HG02763 (cell line): ENCODE results near the gene LRRC4C.

ENCODE experiments used
- ATAC-seq: cut with Tn5 transposase; IDR thresholded peaks from one replicate; pipeline ENCODE4 v1.9.1; 2021; ENCODE audit warnings: mild to moderate bottlenecking, moderate library complexity; ENCODE audit not compliant: unreplicated experiment

The LRRC4C gene

DNA sequence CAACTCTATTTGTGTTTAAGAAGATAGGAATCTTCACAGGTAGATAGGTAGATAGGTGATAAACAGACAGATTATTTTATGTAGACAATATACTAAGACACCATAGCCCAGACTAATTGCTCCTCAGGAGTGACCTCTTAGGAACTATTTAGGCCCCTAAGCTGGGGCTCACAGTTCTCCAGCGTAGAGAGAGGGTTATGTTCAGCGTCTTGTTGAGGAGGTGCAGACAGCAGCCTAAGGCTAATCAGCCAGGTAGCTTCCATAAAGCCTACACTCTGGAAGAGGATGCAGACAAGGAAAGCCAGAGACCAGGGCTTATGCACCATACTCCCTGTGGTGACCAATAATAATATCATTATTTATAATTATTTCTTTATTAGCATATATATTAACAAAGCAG lies 705.2 kb downstream of the LRRC4C start:
- no peak for ATAC-seq

DNA sequence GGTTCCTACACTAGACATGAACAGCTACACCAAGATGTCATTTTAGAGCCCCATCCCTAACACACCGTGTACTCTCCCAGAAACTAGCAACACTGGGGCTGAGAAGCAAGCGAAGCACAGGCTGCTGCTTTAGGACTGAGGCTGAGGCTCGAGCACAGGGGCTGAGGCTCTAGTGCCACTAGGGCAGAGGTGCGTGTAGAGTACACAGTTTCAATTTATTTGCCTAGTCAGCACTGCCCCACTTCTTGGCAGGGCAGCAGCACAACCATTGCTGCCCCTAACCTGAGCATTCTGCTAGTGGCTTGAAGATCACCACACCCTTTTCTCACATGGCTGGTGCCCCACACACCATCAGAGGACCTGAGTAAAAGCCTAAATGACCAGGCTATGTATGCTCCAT lies 713.2 kb downstream of the LRRC4C start:
- ATAC-seq: no peak

- ATAC-seq: no peak
These were observed 727.3 kb downstream of the LRRC4C start for GRCh38 chr11:40732132-40732531.

DNA sequence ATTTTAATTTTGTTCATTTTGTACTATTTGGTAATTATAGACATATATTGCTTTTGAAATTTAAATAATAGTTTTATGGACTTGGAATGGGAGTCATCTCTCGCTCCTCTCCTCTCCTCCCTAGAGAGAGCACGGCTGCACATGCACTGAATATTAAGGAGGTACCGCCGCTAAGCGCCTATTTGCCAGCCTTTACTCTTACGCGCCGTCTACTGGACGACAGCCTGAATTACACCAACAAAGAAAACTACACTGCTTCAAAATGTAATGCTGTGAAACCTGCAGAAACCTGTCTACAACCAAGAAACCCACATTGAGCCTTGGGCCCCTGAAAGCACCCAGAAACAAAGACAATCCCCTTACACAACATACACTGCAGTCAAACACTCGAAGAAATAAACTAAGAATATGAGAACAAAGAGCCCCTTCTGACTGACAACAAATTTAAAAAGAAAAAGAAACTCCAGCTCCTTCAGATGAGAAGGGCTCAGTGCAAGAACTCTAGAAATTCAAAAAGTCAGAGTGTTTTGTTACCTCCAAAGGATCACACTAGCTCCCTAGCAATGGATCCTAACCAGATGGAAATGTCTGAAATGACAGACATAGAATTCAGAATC lies 737.2 kb downstream of the LRRC4C start:
- no peak for ATAC-seq

- ATAC-seq: no peak
These were observed 742.9 kb downstream of the LRRC4C start for GRCh38 chr11:40716344-40717130.

GRCh38 chr11:40713083-40713482 lies 746.4 kb downstream of the LRRC4C start:
- no peak for ATAC-seq

- ATAC-seq: no peak
These were observed 758.4 kb downstream of the LRRC4C start for GRCh38 chr11:40701027-40701426.

DNA sequence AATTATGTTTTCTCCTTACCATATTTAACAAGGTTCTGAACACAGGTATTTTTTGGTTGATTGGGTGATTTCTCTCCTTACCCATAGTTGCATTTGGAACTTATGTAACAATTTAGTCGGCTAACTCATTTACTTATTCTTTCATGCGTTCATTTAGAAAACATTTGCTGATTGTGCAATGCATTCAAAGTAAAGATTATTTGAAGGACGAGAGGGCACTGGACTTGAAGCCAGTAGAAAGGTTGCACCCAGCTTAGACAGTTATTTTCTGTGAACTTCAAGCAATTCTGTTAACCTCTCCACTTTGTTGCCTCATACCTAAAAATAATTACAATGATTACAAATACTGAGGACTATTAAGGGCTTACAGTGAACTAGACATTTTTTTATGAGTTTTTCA lies 769.6 kb downstream of the LRRC4C start:
- no peak for ATAC-seq

GRCh38 chr11:40688369-40688768 lies 771.1 kb downstream of the LRRC4C start:
- no peak for ATAC-seq

DNA sequence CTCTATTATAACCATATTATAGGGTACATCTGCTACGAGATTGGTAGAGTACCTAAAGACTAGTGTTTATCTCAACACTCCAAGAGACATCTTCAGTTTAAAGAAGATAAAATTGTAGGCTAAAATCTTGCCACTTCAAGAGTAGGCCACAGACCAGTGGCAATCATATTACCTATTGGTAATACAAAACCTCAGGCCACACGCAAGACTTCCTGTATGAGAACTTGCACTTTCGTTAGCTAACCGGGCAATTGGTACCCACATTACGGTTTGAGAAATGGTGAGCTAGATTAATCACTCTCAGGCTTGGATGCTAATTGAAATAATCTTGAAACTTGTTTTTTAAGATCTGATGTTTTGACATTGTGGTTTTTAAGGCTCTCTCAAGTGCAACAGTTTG lies 772.7 kb downstream of the LRRC4C start:
- ATAC-seq: no peak

GRCh38 chr11:40683010-40683409 lies 776.4 kb downstream of the LRRC4C start:
- ATAC-seq: no peak

DNA sequence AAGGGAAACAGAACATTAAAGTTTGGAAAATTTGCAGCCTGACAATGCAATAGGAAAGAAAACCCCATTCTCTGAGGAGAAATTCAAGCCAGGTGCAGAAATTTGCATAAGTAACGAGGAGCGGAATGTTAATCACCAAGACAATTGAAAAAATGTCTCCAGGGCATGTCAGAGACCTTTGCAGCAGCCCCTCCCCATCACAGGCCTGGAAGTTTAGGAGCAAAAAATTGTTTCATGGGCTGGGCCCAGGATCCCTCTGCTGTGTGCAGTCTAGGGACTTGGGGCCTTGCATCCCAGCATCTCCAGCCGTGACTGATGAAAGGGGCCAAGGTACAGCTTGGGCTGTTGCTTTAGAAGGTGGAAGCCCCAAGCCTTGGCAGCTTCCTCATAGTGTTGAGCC lies 780.2 kb downstream of the LRRC4C start:
- no peak for ATAC-seq

- ATAC-seq: no peak
These were observed 812.2 kb downstream of the LRRC4C start for GRCh38 chr11:40647295-40647694.

DNA sequence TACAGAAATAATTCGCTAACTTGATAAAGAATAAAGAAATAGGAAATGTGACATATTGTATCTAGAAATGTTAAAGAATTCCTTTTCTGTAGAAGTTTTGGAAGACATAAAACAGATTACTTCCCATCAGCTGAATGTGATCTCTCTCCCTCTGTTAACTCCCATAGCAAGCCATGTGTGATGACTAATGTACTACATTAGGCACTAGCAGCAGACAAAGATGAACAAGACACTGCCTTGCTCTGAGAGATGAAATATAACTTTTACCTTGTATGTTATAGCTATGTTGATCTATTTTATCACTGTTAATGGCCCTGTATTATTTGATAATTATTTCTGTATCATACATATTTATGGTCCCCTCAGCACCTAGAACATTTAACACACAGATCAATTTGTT lies 817.2 kb downstream of the LRRC4C start:
- ATAC-seq: no peak

DNA sequence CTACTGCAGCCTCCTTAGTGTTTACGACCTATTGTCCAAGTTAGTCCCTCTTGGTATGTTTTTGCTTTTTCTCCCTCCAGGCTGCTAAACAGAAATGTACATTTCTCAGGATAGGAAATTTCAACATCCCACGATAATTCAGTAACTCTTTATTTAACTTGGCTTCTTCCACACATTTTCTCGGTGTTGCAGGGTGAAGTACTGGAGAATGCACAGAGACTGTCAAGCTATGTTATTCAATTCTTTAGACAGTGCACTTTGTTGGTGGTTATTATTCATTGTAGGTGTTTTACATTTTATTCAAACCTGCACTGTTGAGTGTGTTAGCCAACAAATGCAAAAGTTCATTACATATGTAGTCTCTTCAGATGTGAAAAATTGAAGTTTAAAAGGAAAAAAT lies 839.8 kb downstream of the LRRC4C start:
- ATAC-seq: no peak

DNA sequence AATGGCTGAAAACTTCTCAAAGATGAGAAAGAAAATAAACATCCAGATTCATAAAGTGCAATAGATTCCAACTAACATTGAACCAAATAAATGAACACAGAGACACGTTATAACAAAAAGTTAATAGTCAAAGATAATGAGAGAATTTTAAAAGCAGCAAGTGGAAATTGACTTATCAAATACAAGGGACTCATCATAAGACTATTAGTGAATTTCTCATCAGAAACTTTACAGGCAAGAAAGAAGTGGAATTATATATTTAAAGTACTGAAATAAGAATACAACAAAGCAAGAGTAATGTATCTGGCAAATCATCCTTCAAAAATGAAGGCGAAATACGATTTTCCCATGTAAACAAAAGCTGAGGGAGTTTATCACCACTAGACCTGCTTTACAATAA lies 852.7 kb downstream of the LRRC4C start:
- no peak for ATAC-seq

GRCh38 chr11:40602866-40603552 lies 856.4 kb downstream of the LRRC4C start:
- no peak for ATAC-seq

DNA sequence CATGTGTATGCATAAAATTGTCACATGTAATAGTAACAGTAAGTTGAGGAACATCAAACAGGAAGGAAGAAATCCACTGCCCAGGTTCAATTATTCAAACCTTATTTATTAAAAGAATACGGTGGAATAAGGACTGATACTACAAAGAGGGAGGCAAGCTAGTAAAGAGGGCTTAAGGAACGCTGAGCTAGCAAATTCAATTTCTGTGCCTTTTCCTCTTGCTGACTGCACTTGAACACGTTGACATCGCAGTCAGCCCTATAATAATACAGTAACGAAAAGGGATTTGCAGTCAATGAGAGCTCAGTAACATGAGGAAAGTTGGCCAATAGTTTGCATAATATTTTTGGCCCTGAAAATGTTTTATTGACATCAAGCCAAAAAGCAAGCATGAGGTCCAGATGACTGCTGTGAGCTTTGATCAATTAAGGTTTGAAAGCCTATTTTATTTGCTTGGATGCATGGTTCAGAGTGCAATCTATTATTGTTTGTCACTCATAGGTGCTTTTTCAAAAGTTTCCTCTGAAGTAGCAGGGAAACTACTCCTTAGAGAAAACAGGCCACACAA lies 861.8 kb downstream of the LRRC4C start:
- ATAC-seq: no peak

DNA sequence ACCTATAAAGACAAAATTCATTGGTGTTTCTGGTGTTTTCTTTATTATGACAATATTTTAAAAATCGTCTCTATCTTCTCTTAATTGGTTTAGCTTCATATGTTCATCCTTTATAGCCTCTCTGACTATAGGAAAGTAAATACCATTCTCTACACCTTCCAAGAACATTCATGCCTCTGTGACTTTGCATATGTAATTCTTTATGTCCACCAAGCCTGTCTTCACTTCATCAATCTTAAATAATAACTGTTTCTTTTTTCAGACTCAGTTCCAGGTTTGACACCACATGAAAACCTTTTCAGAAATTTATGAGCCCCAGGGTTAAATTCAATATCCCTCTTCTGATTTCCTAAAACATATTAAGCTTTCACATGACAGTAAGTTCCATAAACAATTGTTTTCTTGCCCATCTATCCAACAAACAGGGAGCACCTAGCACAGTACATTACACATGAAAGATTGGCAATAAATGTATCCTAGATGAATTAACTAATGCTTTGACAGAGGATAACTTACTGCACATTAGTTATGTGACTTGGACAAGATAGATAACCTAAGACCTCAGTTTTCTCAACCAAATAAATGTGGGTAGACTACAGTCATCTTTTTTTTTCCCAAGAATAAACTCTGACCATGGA lies 886.1 kb downstream of the LRRC4C start:
- no peak for ATAC-seq

DNA sequence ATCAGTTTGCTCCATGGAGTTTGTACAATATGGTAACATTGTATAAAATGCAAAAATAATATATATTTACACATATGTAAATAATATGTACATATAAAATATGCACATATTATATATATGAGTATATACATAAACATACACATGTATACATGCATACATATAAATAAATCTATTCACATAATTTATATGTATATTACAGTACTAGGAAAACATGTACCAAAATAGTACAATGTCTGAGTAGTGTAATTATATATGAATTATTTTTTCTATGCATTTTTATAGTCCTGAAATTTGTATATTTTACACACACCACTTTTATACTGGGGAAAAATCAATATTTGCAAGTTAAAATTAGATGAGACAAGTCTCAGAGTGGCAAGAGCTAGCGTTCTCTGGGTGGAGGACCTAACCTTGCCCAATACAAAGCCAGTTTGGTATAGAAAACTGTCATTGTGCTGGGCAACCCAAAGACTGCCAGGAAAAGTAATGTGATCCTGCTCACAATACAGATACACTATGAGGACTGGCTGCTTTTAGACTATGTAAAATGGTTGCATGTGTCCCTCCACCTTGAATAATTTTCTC lies 889.4 kb downstream of the LRRC4C start:
- no peak for ATAC-seq

DNA sequence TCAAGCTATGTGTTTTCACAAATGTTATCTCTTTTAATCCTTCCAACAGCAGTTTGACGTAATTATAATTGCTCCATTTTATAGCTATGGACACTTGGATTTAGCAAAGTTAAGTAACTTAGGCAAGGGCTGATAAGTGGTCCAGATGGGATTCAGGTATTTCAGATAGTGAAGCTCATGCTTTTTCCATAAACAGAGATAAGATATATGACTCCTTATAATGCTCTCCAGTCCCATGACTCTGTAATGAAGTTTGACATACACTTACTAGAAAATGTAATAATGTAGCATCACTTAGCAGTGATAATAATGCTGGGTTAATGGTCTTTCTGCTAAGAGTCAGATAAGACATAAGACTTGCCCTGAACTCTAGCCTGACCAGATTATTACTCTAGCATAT lies 892.1 kb downstream of the LRRC4C start:
- no peak for ATAC-seq
